ENCODE measurements around the gene KCTD16. TPM values are rescaled to one million over a fixed set of nuclear protein-coding genes. Genes with fewer than 3 reads are reported as not detected.

Gene KCTD16
- total RNA-seq, 1 donor from 2014 or later, result 4.8 TPM

GRCh38 chr5:144227363-144227999 lies 56.8 kb downstream of the KCTD16 start:
- no peak for TF ChIP-seq CTCF (IDR thresholded peaks at IDR 0.05; ENCODE audit: unreplicated experiment)
- H3K4me1 Mint-ChIP-seq, result no peaks in the 10 kb centered on the region
- no peaks in the 10 kb centered on the region for H3K27me3 Mint-ChIP-seq (ENCODE audit: low read depth)
- no peaks in the 10 kb centered on the region for H3K36me3 Mint-ChIP-seq
- DNase-seq (ENCODE audit: low spot score in 2 of 2, unreplicated experiment in 2 of 2), result no peak
- H3K9me3 Mint-ChIP-seq, result no peaks in the 10 kb centered on the region
- H3K4me3 Mint-ChIP-seq, result no peak overlapping the region
- no peak overlapping the region for H3K27ac Mint-ChIP-seq

- Mint-ChIP-seq H3K36me3 (no peaks in the 10 kb centered on the region), H3K27me3 (ENCODE audit: low read depth) (no peaks in the 10 kb centered on the region), H3K4me1 (no peaks in the 10 kb centered on the region), H3K27ac (no peak overlapping the region), H3K9me3 (no peaks in the 10 kb centered on the region), H3K4me3 (no peak overlapping the region)
- DNase-seq (ENCODE audit: low spot score in 2 of 2, unreplicated experiment in 2 of 2), result no peak
- no peak for TF ChIP-seq CTCF (IDR thresholded peaks at IDR 0.05; ENCODE audit: unreplicated experiment)
These were observed 60.1 kb downstream of the KCTD16 start for GRCh38 chr5:144230806-144231205.

- Mint-ChIP-seq H3K4me3 (no peak overlapping the region), H3K4me1 (no peaks in the 10 kb centered on the region), H3K27me3 (ENCODE audit: low read depth) (no peaks in the 10 kb centered on the region), H3K27ac (no peak overlapping the region), H3K36me3 (no peaks in the 10 kb centered on the region), H3K9me3 (no peaks in the 10 kb centered on the region)
- no peak for DNase-seq (ENCODE audit: low spot score in 2 of 2, unreplicated experiment in 2 of 2)
- TF ChIP-seq CTCF (IDR thresholded peaks at IDR 0.05; ENCODE audit: unreplicated experiment), result no peak
These were observed 61.6 kb downstream of the KCTD16 start for GRCh38 chr5:144232285-144232684.

GRCh38 chr5:144236499-144236898 lies 65.8 kb downstream of the KCTD16 start:
- H3K27ac Mint-ChIP-seq, result no peak overlapping the region
- H3K4me1 Mint-ChIP-seq, result no peaks in the 10 kb centered on the region
- no peak for DNase-seq (ENCODE audit: low spot score in 2 of 2, unreplicated experiment in 2 of 2)
- H3K36me3 Mint-ChIP-seq, result no peaks in the 10 kb centered on the region
- H3K4me3 Mint-ChIP-seq, result no peak overlapping the region
- no peak for TF ChIP-seq CTCF (IDR thresholded peaks at IDR 0.05; ENCODE audit: unreplicated experiment)
- H3K27me3 Mint-ChIP-seq (ENCODE audit: low read depth), result peaks cover 5% of the 10 kb centered on the region
- H3K9me3 Mint-ChIP-seq, result no peaks in the 10 kb centered on the region

- Mint-ChIP-seq H3K4me1 (no peaks in the 10 kb centered on the region), H3K27me3 (ENCODE audit: low read depth) (peaks cover 5% of the 10 kb centered on the region), H3K9me3 (no peaks in the 10 kb centered on the region), H3K4me3 (no peak overlapping the region), H3K27ac (no peak overlapping the region), H3K36me3 (no peaks in the 10 kb centered on the region)
- TF ChIP-seq CTCF (IDR thresholded peaks at IDR 0.05; ENCODE audit: unreplicated experiment), result no peak
- DNase-seq (ENCODE audit: low spot score in 2 of 2, unreplicated experiment in 2 of 2), result no peak
These were observed 67.2 kb downstream of the KCTD16 start for GRCh38 chr5:144237851-144238250.

GRCh38 chr5:144247131-144247530 lies 76.5 kb downstream of the KCTD16 start:
- no peaks in the 10 kb centered on the region for H3K4me1 Mint-ChIP-seq
- H3K27ac Mint-ChIP-seq, result no peak overlapping the region
- DNase-seq (ENCODE audit: low spot score in 2 of 2, unreplicated experiment in 2 of 2), result no peak
- H3K4me3 Mint-ChIP-seq, result no peak overlapping the region
- H3K9me3 Mint-ChIP-seq, result no peaks in the 10 kb centered on the region
- peaks cover 2% of the 10 kb centered on the region for H3K27me3 Mint-ChIP-seq (ENCODE audit: low read depth)
- no peaks in the 10 kb centered on the region for H3K36me3 Mint-ChIP-seq
- TF ChIP-seq CTCF (IDR thresholded peaks at IDR 0.05; ENCODE audit: unreplicated experiment), result no peak

Data from mesothelial cell of epicardium (in vitro differentiated cells).